CD14-positive monocyte (primary cell): ENCODE data around the gene RAB5IF. TPM values are rescaled to one million over a fixed set of nuclear protein-coding genes. Genes with fewer than 3 reads are reported as not detected.

Experiments used
- DNase-seq, 3 donors: peaks; one replicate each; pipeline ENCODE4 v3.0.0-alpha.2; 2011 to 2022
- H2AFZ ChIP-seq: 2 replicates; pipeline ENCODE4 v1.6.0; 2012; ENCODE audit warnings: mild to moderate bottlenecking, low read depth, low read length, inconsistent platforms; ENCODE audit not compliant: insufficient read depth, poor library complexity, severe bottlenecking
- H3K27ac ChIP-seq, 2 donors: 1 replicate in 1 of 2; 2 replicates in 1 of 2; pipeline ENCODE4 v1.5.1; 2012 to 2013; ENCODE audit warnings: low read length in 2 of 2, control low read depth in 1 of 2, inconsistent platforms in 1 of 2, low read depth in 1 of 2, mild to moderate bottlenecking in 1 of 2
- H3K27me3 ChIP-seq, 2 donors: one replicate each; pipeline versions ENCODE4 v1.6.0 to v1.6.1; 2011 to 2013; ENCODE audit warnings: low read length in 2 of 2; ENCODE audit not compliant: control insufficient read depth in 2 of 2, insufficient read depth in 2 of 2
- H3K36me3 ChIP-seq, 2 donors: replicated peaks in 1 of 2; 1 replicate in 1 of 2; 2 replicates in 1 of 2; pipeline versions ENCODE4 v1.5.1 to v1.6.1; 2012 to 2013; ENCODE audit warnings: low read length in 2 of 2, control low read depth in 1 of 2, inconsistent platforms in 1 of 2, mild to moderate bottlenecking in 1 of 2; ENCODE audit not compliant: insufficient read depth in 2 of 2, control insufficient read depth in 1 of 2
- H3K4me1 ChIP-seq, 2 donors: 1 replicate in 1 of 2; 2 replicates in 1 of 2; pipeline versions ENCODE4 v1.5.1 to v1.6.1; 2012 to 2013; ENCODE audit warnings: low read length in 2 of 2, control low read depth in 1 of 2, inconsistent platforms in 1 of 2, mild to moderate bottlenecking in 1 of 2, moderate library complexity in 1 of 2; ENCODE audit not compliant: insufficient read depth in 2 of 2, control insufficient read depth in 1 of 2
- H3K4me2 ChIP-seq: replicated peaks from 2 replicates; pipeline ENCODE3; 2012; ENCODE audit warnings: low read length, moderate library complexity, mild to moderate bottlenecking; ENCODE audit not compliant: poor library complexity, severe bottlenecking; ENCODE audit errors: extremely low read depth
- H3K4me3 ChIP-seq, 3 experiments: fragments of 200-600 bp in 1 of 3; sonication (generic) in 1 of 3; replicated peaks in 1 of 3; 1 replicate in 2 of 3; 2 replicates in 1 of 3; pipeline ENCODE4 v1.5.1; 2011 to 2013; ENCODE audit warnings: low read length in 3 of 3, mild to moderate bottlenecking in 3 of 3, control low read depth in 2 of 3, low read depth in 2 of 3, inconsistent platforms in 1 of 3, moderate library complexity in 1 of 3
- H3K79me2 ChIP-seq: 2 replicates; pipeline ENCODE4 v1.6.0; 2012; ENCODE audit warnings: mild to moderate bottlenecking, control low read depth, inconsistent platforms, low read length, moderate library complexity; ENCODE audit not compliant: insufficient read depth
- H3K9ac ChIP-seq: 2 replicates; pipeline ENCODE4 v1.6.0; 2017; ENCODE audit warnings: low read length, mild to moderate bottlenecking; ENCODE audit not compliant: insufficient read depth, poor library complexity, severe bottlenecking
- H3K9me3 ChIP-seq, 2 donors: replicated peaks in 1 of 2; 1 replicate in 1 of 2; 2 replicates in 1 of 2; pipeline versions ENCODE4 v1.5.1 to v1.6.1; 2012 to 2013; ENCODE audit warnings: low read length in 2 of 2, control low read depth in 1 of 2; ENCODE audit not compliant: control insufficient read depth in 1 of 2, insufficient read depth in 1 of 2
- H4K20me1 ChIP-seq: 2 replicates; pipeline ENCODE4 v1.6.0; 2012; ENCODE audit warnings: mild to moderate bottlenecking, low read length, control low read depth, moderate library complexity; ENCODE audit not compliant: insufficient read depth
- H3K27ac Mint-ChIP-seq, 7 donors: one replicate each; pipeline ENCODE4 v1.8.0; 2020; ENCODE audit warnings: mild to moderate bottlenecking in 7 of 7, mixed read lengths in 7 of 7, moderate library complexity in 6 of 7, inconsistent platforms in 2 of 7
- H3K27me3 Mint-ChIP-seq, 3 donors: one replicate each; pipeline ENCODE4 v1.8.0; 2021 to 2022; ENCODE audit warnings: low read depth in 3 of 3, mild to moderate bottlenecking in 3 of 3, mixed read lengths in 3 of 3, moderate library complexity in 3 of 3, inconsistent platforms in 1 of 3
- H3K36me3 Mint-ChIP-seq, 2 donors: one replicate each; pipeline ENCODE4 v1.8.0; 2020; ENCODE audit warnings: mixed read lengths in 2 of 2, inconsistent platforms in 1 of 2, mild to moderate bottlenecking in 1 of 2
- H3K4me1 Mint-ChIP-seq: one replicate; pipeline ENCODE4 v1.8.0; 2020; ENCODE audit warnings: mild to moderate bottlenecking, mixed read lengths
- H3K4me3 Mint-ChIP-seq, 2 donors: one replicate each; pipeline ENCODE4 v1.8.0; 2020; ENCODE audit warnings: mild to moderate bottlenecking in 2 of 2, mixed read lengths in 2 of 2, moderate library complexity in 1 of 2
- H3K9me3 Mint-ChIP-seq, 7 donors: one replicate each; pipeline ENCODE4 v1.8.0; 2020 to 2022; ENCODE audit warnings: mixed read lengths in 7 of 7, mild to moderate bottlenecking in 6 of 7, moderate library complexity in 6 of 7, inconsistent platforms in 2 of 7
- WGBS: methylation state at CpG from one replicate; pipeline ENCODE4 v1.1.5; 2013; ENCODE audit warnings: missing lambda C conversion rate; ENCODE audit not compliant: insufficient coverage; 5-methylcytosine and 5-hydroxymethylcytosine counted together
- intact Hi-C, 2 donors: fragments of 100-400 bp; cut with micrococcal nuclease; formaldehyde crosslinking; loops; one replicate each; pipeline versions ENCODE4 v1.15.0 to v1.15.1; 2023
- polyA plus RNA-seq, 3 donors: library from polyadenylated mRNA; depleted of rRNA in 1 of 3; unstranded in 2 of 3; stranded (reverse) in 1 of 3; fragments of 300-500 nt in 2 of 3; fragments of >200 nt in 1 of 3; fragmentation: Illumina TruSeq in 2 of 3; gene quantifications; 1 replicate in 2 of 3; 2 replicates in 1 of 3; pipeline ENCODE4 v1.2.3, GENCODE V29; 2012 to 2021
- TF ChIP-seq, protein P1 (sequence below): fragments of 200-600 bp; IDR thresholded peaks from one replicate; pipeline ENCODE4 v1.8.0; 2022; ENCODE audit warnings: antibody characterized with exemption, mild to moderate bottlenecking

RAB5IF gene
- polyA plus RNA-seq, 3 donors: 325 to 790 (median 757) TPM

DNA sequence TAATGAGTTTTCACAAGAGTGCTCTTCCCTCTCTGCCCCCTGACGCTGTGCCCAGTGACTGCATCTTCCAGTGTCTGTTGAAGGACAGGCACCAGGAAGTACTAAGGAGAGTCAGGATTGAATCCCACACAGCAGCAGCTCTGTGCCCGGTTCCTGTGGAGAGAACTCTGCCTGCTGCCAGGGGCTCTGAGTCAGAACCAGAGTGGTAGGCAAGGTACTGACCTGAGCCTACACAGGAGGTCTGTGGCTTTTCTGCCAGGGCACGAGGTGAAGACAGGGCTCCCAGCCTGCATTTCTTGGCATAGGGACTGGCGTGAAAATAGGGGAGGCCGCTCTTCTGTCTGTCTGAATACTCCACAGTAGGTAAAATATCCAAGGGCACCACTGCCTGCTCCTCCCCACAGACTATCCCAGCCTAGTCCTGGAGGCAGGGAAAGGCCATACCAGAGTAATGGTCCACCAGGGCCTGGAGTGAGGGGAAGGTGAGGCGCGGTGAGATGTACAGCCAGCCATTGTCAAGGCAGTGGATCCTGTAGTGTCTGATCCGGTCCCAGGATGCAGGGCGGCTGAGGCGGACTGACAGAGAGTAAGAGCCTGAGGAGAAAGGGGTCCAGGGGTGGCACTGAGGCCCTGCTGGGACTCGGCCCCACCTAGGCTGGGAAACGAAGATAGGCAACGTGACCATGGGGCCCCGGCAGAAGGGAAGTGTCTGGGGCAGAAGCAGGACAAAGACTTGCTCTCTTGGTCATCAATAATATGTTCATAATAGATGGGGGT lies 9.4 kb downstream of the RAB5IF start:
- peak overlapping the region in 1 of 2 donors; percentile 65 for H3K27ac ChIP-seq
- H3K9ac ChIP-seq: no peak overlapping the region
- 97% methylated on average over 7 of the region's 14 CpGs for WGBS
- Mint-ChIP-seq H3K9me3 (no peaks in the 10 kb centered on the region), H3K27ac (peak overlapping the region in 6 of 7 donors; percentile 21 to 79 (median 50)), H3K4me1 (peaks cover 3% of the 10 kb centered on the region), H3K27me3 (no peaks in the 10 kb centered on the region), H3K4me3 (no peak overlapping the region), H3K36me3 (peaks cover 48 to 57% of the 10 kb centered on the region in 2 donors)
- DNase-seq: no peak
- no peak overlapping the region for H3K4me3 ChIP-seq
- H3K4me2 ChIP-seq: no peak overlapping the region
- H4K20me1 ChIP-seq: peaks cover 62% of the 10 kb centered on the region
- peaks cover 27% of the 10 kb centered on the region for H3K79me2 ChIP-seq
- no peaks in the 10 kb centered on the region for H3K9me3 ChIP-seq
- H3K4me1 ChIP-seq: no peaks in the 10 kb centered on the region
- H2AFZ ChIP-seq: no peak overlapping the region
- peaks cover 49 to 60% of the 10 kb centered on the region in 2 donors for H3K36me3 ChIP-seq
- intact Hi-C loops: loop anchor here (5.0 to 10.0 kb wide), 3 partner anchors 160 to 272 kb away; partner anchors contain the start of gene DSN1 (in 1 of the 2)
- no peaks in the 10 kb centered on the region for H3K27me3 ChIP-seq
- TF ChIP-seq, protein P1, sequence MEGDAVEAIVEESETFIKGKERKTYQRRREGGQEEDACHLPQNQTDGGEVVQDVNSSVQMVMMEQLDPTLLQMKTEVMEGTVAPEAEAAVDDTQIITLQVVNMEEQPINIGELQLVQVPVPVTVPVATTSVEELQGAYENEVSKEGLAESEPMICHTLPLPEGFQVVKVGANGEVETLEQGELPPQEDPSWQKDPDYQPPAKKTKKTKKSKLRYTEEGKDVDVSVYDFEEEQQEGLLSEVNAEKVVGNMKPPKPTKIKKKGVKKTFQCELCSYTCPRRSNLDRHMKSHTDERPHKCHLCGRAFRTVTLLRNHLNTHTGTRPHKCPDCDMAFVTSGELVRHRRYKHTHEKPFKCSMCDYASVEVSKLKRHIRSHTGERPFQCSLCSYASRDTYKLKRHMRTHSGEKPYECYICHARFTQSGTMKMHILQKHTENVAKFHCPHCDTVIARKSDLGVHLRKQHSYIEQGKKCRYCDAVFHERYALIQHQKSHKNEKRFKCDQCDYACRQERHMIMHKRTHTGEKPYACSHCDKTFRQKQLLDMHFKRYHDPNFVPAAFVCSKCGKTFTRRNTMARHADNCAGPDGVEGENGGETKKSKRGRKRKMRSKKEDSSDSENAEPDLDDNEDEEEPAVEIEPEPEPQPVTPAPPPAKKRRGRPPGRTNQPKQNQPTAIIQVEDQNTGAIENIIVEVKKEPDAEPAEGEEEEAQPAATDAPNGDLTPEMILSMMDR: no peak

DNA sequence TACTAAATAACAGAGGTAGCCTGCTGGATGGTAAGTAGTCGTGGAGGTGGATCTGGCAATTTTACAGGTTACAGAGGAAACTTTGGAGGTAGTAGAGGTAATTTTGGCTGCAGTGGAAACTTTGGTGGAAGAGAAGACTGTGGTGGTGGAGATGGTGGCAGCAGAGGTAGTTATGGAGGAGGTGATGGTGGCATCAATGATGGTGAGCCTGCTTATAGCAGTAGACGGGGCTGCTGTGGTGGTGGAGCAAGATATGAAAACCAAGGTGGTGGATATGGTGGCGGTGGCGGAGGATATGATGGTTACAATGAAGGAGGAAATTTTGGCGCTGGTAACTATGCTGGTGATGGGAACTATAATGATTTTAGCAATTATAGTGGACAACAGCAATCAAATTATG lies 15.3 kb downstream of the RAB5IF start:
- H3K36me3 Mint-ChIP-seq: peaks cover 0 to 2% of the 10 kb centered on the region in 2 donors
- H4K20me1 ChIP-seq: peaks cover 2% of the 10 kb centered on the region
- H3K27ac ChIP-seq: no peak overlapping the region
- H3K9me3 Mint-ChIP-seq: no peaks in the 10 kb centered on the region
- no peak for DNase-seq
- peak overlapping the region in 4 of 7 donors; percentile 4 to 58 (median 16) for H3K27ac Mint-ChIP-seq
- H3K4me3 ChIP-seq: no peak overlapping the region
- no peak overlapping the region for H2AFZ ChIP-seq
- peaks cover 0 to under 1% of the 10 kb centered on the region in 2 donors for H3K36me3 ChIP-seq
- H3K9me3 ChIP-seq: no peaks in the 10 kb centered on the region
- no peaks in the 10 kb centered on the region for H3K27me3 Mint-ChIP-seq
- no peaks in the 10 kb centered on the region for H3K27me3 ChIP-seq
- H3K4me1 Mint-ChIP-seq: no peaks in the 10 kb centered on the region
- no peak overlapping the region for H3K9ac ChIP-seq
- 98% methylated on average over 5 of the region's 5 CpGs for WGBS
- no peaks in the 10 kb centered on the region for H3K79me2 ChIP-seq
- no peaks in the 10 kb centered on the region for H3K4me1 ChIP-seq
- no peak overlapping the region for H3K4me3 Mint-ChIP-seq
- intact Hi-C loops: no loop called here
- TF ChIP-seq, protein P1: no peak
- no peak overlapping the region for H3K4me2 ChIP-seq
